ENCODE data around the gene RTF1. TPM values are rescaled to one million over a fixed set of nuclear protein-coding genes. Genes with fewer than 3 reads are reported as not detected.
"Not testable (repeated sequence)": the region's sequence is repeated elsewhere in the genome, so short reads cannot be mapped to it uniquely, and the experiment has no call there.

The RTF1 gene
- total RNA-seq, 1 donor from 2014 or later = 7.6 TPM

DNA sequence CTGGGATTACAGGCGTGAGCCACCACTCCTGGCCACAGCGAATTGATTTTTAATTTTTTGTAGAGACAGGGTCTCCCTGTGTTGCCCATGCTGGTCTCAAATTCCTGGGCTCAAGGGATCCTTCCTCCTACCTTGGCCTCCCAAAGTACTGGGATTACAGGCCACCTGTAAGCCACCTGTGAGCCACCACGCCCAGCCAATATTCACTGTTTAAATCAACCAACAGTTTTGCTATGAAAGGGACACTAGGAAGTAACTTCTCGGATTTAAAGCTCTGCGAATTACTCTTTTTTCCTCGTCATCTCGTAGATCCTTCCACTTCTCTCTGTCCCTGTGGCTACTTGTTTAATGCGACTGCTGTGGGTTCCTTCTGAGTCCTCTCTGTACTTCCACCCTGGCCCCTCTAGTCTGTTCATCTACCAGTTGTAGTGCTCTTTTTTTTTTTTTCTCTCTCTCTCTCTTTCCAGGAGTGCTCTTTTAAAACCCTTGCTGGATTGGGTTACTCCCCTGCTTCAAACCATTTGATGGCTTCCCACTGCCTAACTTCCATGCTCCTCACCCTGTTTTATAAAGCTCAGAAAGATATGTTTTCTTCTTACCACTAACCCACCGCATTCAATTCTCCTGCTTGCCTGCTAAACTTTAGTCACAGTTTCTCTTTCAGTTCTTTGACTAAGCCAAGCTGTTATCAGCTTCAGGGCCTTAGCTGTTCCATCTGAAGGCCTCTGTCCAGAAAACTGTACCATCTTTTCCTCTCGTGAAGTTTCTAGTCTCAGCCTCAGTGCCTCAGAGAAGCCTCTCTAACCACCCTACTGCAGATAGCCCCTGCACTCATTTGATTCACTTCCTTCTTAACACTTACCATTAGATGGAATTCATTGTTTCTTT is 12.4 kb downstream of the RTF1 start:
- FAIRE-seq (no peak), DNase-seq (ENCODE audit: low read depth) (no peak)
- Histone ChIP-seq H3K27me3 (ENCODE audit: control insufficient read depth, insufficient read depth, low read length) (no peaks in the 10 kb centered on the region), H3K4me3 (ENCODE audit: low read depth, low read length) (no peak overlapping the region), H3K36me3 (ENCODE audit: control insufficient read depth, insufficient read depth, low read length) (no peaks in the 10 kb centered on the region)
- TF ChIP-seq, protein P1, sequence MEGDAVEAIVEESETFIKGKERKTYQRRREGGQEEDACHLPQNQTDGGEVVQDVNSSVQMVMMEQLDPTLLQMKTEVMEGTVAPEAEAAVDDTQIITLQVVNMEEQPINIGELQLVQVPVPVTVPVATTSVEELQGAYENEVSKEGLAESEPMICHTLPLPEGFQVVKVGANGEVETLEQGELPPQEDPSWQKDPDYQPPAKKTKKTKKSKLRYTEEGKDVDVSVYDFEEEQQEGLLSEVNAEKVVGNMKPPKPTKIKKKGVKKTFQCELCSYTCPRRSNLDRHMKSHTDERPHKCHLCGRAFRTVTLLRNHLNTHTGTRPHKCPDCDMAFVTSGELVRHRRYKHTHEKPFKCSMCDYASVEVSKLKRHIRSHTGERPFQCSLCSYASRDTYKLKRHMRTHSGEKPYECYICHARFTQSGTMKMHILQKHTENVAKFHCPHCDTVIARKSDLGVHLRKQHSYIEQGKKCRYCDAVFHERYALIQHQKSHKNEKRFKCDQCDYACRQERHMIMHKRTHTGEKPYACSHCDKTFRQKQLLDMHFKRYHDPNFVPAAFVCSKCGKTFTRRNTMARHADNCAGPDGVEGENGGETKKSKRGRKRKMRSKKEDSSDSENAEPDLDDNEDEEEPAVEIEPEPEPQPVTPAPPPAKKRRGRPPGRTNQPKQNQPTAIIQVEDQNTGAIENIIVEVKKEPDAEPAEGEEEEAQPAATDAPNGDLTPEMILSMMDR (IDR thresholded peaks at IDR 0.05; ENCODE audit: insufficient read depth, low read length, severe bottlenecking) = no peak

DNA sequence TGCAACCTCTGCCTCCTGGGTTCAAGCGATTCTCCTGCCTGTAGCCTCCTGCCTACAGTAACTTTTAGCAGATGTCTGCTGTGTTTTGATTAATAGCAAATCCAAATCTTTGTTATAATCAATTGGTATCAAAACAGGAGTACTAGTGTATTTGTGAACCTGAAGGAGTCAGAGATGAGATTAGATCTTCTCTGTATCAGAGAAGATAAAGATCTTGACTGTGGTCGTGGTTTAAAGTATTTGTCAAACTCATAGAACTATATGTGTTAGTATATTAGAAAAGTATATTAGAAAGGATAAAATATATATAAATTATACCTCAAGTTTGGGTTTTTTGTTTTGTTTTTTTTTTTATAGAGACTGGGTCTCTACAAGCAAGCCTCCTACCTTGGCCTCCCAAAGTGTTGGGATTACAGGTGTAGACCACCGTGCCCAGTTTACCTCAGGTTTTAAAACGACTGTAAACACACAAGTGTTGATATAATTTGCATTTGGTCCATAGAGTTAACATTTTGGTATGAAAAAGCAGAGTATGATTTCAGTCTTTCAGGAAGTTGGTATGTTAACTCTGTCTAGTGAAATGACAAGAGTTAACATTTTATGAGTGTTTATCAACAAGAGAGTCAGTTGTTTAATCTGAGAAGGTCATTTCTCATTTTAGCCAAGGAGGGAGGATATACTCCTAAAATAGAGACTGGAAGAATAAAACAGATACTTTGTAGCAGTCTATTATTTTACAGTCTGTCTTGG is 18.3 kb downstream of the RTF1 start:
- TF ChIP-seq, protein P1 (IDR thresholded peaks at IDR 0.05; ENCODE audit: insufficient read depth, low read length, severe bottlenecking) = no peak
- peaks cover 1% of the 10 kb centered on the region for H3K36me3 ChIP-seq (ENCODE audit: control insufficient read depth, insufficient read depth, low read length)
- H3K4me3 ChIP-seq (ENCODE audit: low read depth, low read length) = no peak overlapping the region
- FAIRE-seq (no peak), DNase-seq (ENCODE audit: low read depth) (no peak)
- no peaks in the 10 kb centered on the region for H3K27me3 ChIP-seq (ENCODE audit: control insufficient read depth, insufficient read depth, low read length)

DNA sequence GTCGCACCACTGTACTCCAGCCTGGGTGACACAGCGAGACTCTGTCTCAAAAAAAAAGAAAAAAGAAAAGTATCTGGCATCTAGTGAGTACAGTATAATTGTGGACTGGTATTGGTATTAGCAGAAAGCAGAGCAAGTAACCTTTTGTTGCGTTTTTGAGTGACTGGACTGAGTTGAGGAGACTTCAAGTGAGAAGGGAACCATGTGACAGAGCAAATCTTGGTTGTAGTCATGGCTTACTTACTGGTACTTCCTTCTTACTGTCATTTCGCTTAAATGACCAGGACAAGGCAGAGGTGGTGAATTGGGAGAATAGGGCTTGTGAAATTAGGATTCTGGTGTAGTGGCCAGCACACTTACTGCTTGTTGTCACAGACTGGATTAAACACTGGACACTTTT is 20.6 kb downstream of the RTF1 start:
- no peak overlapping the region for H3K4me3 ChIP-seq (ENCODE audit: low read depth, low read length)
- DNase-seq (ENCODE audit: low read depth) (no peak), FAIRE-seq (no peak)
- H3K36me3 ChIP-seq (ENCODE audit: control insufficient read depth, insufficient read depth, low read length) = peaks cover 3% of the 10 kb centered on the region
- H3K27me3 ChIP-seq (ENCODE audit: control insufficient read depth, insufficient read depth, low read length) = no peaks in the 10 kb centered on the region
- TF ChIP-seq, protein P1 (IDR thresholded peaks at IDR 0.05; ENCODE audit: insufficient read depth, low read length, severe bottlenecking) = no peak

GRCh38 chr15:41438206-41438605 is 21.3 kb downstream of the RTF1 start:
- H3K36me3 ChIP-seq (ENCODE audit: control insufficient read depth, insufficient read depth, low read length) = peaks cover 3% of the 10 kb centered on the region
- no peak overlapping the region for H3K4me3 ChIP-seq (ENCODE audit: low read depth, low read length)
- no peaks in the 10 kb centered on the region for H3K27me3 ChIP-seq (ENCODE audit: control insufficient read depth, insufficient read depth, low read length)
- DNase-seq (ENCODE audit: low read depth) = no peak
- TF ChIP-seq, protein P1 (IDR thresholded peaks at IDR 0.05; ENCODE audit: insufficient read depth, low read length, severe bottlenecking) = no peak
- no peak for FAIRE-seq

DNA sequence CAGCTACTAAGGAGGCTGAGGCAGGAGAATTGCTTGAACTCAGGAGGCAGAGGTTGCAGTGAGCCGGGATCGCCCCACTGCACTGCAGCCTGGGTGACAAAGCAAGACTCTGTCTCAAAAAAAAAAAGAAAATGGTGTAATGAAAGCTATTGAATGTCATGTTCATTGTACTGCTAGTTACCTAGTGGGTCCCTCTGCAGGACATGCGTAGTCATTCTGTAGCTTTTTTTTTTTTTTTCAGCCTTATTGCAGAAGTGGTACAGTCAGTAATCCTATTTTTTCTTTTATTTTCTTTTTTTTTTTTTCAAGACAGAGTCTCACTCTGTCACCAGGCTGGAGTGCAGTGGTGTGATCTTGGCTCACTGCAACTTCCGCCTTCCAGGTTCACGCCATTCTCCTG is 21.9 kb downstream of the RTF1 start:
- DNase-seq (ENCODE audit: low read depth); H3K27me3 ChIP-seq (ENCODE audit: control insufficient read depth, insufficient read depth, low read length); H3K36me3 ChIP-seq (ENCODE audit: control insufficient read depth, insufficient read depth, low read length); H3K4me3 ChIP-seq (ENCODE audit: low read depth, low read length); FAIRE-seq: not testable (repeated sequence)

GRCh38 chr15:41443275-41443674 is 26.4 kb downstream of the RTF1 start:
- H3K27me3 ChIP-seq (ENCODE audit: control insufficient read depth, insufficient read depth, low read length) = no peaks in the 10 kb centered on the region
- no peak overlapping the region for H3K4me3 ChIP-seq (ENCODE audit: low read depth, low read length)
- FAIRE-seq (no peak), DNase-seq (ENCODE audit: low read depth) (no peak)
- peaks cover 2% of the 10 kb centered on the region for H3K36me3 ChIP-seq (ENCODE audit: control insufficient read depth, insufficient read depth, low read length)
- TF ChIP-seq, protein P1 (IDR thresholded peaks at IDR 0.05; ENCODE audit: insufficient read depth, low read length, severe bottlenecking) = no peak

Measured in bronchial epithelial cell (primary cell).